Measurements from ENCODE around the gene AKAP1.

AKAP1 gene

DNA sequence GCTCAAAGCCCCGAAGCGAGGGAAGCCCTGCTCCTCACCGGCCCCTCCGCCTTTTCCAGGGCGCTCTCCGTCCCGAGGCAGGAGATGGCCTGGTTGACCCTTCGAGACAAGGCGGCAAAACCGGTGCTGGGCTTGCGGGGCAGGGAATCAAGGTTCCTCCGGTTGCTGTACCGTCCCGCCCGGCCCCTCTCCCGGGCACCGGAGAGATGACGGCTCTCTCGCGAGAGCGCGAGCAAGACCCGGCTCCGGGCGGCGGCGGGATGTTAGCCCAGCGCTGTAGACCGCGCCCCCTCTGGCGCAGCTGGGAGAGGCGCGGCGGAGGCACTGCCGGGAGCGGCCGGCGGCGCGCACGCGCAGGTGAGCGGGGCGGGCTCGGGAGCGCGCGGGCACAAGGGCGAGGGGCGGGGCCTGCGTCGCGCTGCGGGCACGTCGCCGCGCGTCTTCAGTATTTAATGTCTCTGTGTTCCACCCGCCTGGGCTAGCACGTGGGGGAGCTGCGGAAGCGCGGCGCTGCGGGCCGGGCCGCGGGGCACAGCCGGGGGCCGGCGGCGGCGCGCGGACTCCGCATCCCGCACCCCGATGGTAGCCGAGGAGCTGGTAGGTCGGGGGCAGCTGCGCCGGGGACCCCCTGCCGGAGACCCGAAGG is at the start of gene AKAP1:
Gene AKAP1, plus strand, starts transcription at position 445 of the 646 bp plus-strand sequence. CDS start 20,219 bp downstream, outside the sequence.
- peak; percentile 86 to 90 for DNase-seq (ENCODE audit: low read depth in 2 of 2)

DNA sequence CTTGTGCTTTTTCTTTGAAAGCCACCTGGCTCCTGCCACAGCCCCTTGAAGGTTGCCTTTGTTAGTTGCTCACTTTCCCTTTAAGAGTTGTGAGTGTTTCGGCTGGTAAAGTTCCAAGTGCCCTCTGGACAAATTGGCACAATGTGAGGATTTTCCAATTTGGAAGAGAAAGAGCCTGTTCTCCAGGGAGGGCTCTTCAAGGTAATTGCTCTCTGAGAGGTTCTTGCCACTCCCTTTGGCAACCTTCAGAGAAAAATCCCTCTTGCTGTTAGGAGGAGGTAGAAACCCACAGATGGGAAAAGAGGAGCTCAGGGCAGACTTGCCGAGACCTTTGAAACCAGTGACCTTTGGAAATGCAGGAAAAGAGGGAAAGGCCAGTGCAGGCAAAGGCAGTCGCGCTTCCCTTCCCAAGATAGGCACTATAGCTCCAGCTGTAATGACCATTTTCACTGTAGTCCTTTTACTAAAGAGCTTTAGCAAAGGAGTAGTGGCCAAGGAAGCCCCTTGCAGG is 49.0 kb upstream of the AKAP1 start:
- DNase-seq (ENCODE audit: low read depth in 2 of 2), result no peak

DNA sequence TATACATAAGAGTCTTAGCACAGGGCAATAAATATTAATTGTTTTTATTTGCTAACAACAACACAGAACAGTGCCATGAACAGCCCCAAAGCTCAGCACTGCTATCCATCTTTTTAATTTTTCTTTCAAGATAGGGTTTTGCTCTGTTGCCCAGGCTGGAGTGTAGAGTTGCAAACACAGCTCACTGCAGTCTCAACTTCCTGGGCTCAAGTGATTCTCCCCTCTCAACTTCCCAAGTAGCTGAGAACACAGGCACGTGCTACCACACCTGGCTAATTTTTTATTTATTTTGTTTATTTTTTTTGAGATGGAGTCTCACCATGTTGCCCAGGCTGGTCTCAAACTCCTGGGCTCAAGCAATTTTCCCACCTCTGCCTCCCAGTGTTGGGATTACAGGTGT is 47.6 kb upstream of the AKAP1 start:
- DNase-seq (ENCODE audit: low read depth in 2 of 2), result no peak

GRCh38 chr17:57038486-57038885 is 46.6 kb upstream of the AKAP1 start:
- DNase-seq (ENCODE audit: low read depth in 2 of 2), result no peak

DNA sequence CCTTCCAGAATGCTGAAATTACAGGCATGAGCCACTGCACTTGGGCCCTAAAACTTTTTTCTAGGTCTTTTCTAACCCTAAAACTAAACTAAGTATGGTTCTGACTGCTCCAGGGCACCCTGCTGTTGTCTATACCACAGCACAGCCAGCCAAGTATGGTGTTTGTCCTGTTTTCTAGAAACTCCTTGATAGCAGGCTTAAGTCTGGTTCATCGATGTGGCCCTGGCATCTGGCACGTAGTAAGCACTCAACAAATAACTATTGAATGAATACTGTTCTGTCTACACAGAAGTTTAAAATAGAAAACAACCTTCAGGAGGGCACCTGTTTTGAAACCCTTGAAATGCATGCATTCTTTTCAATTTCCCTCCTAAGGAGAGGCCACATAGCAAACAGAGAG is 44.5 kb upstream of the AKAP1 start:
- DNase-seq (ENCODE audit: low read depth in 2 of 2), result no peak

GRCh38 chr17:57043276-57043675 is 41.8 kb upstream of the AKAP1 start:
- DNase-seq (ENCODE audit: low read depth in 2 of 2), result no peak

GRCh38 chr17:57044976-57045867 is 39.8 kb upstream of the AKAP1 start:
- DNase-seq (ENCODE audit: low read depth in 2 of 2), result no peak

- peak in 1 of 2 experiments; percentile 12 for DNase-seq (ENCODE audit: low read depth in 2 of 2)
Observed at GRCh38 chr17:57045868-57046704, 39.0 kb upstream of the AKAP1 start.

- no peak for DNase-seq (ENCODE audit: low read depth in 2 of 2)
Observed at GRCh38 chr17:57046749-57047148, 38.3 kb upstream of the AKAP1 start.

DNA sequence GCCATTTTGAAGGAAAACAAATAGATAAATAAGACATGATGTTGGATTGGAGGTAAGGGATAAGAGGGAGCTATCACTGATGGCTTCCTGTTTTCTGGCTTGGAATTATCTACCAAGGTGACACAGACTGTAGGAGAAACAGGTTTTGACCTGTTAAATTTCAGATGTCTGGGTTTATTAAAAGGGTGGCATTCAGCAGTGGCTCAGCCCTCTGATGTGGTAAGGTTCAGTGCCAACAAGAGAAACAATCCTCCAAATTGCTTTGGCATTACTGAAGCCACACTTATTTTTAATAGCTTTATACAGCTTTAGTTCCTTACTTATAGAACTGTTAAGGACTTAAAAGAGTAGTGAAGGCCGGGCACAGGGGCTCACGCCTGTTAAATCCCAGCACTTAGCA is 37.0 kb upstream of the AKAP1 start:
- no peak for DNase-seq (ENCODE audit: low read depth in 2 of 2)

DNA sequence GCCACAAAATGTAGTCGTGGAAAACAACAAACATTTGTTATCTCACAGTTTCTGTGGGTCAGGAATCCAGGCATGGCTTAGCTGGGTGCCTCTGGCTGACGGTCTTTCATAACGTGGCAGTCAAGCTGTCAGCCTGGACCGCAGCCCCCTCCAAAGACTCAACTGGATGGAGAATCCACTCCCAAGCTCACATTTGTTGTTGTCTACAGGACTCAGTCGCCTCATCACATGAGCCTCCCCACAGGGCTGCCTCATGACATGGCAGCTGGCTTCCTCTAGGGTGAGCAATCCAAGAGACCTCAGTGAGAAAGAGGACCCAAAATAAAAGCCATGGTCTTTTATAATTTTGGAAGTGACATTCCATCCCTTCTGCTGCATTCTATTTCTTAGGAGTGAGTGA is 34.7 kb upstream of the AKAP1 start:
- DNase-seq (ENCODE audit: low read depth in 2 of 2), result no peak

DNA sequence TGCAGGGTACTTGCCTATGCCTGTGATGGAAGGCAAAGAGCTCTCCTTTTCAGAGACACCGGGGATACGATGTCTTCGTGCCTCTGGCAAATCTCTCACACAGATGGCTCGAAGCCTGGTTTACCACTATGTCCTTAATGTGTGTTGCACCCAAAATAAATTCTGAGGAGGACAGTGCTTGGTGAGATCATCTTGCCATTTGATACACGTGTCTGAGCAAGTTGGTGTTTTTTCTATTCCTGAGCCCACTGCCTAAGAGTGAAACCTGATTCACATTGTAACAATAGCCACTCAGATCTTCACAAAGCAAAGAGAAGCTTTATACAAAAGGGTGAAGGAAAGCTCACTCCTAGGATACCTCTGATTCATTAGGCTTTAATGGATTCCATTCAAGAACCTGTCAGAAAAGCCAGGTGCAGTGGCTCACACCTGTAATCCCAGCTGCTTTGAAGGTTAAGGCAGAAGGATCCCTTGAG is 33.1 kb upstream of the AKAP1 start:
- no peak for DNase-seq (ENCODE audit: low read depth in 2 of 2)

GRCh38 chr17:57062865-57063264 is 22.2 kb upstream of the AKAP1 start:
- DNase-seq (ENCODE audit: low read depth in 2 of 2), result no peak

- DNase-seq (ENCODE audit: low read depth in 2 of 2), result no peak
Observed at GRCh38 chr17:57067162-57067561, 17.9 kb upstream of the AKAP1 start.

DNA sequence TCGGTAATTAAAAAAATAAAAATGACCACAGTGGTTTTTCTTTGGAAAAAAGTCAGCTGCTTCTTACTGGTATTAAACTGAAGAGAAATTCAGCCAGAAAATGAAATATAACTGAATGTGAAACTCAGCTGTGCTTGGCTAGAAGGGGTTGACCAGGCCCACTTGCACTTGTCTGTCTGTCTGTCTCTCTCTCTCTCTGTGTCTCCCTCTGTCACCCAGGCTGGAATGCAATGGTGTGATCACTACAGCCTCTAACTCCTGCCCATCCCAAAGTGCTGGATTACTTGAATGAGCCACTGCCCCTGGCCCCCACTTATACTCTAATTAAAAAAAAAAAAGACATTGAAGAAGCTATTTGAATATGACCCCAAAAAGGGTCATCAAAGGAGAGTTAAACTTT is 17.3 kb upstream of the AKAP1 start:
- no peak for DNase-seq (ENCODE audit: low read depth in 2 of 2)

- DNase-seq (ENCODE audit: low read depth in 2 of 2), result no peak
Observed at GRCh38 chr17:57068222-57068658, 16.8 kb upstream of the AKAP1 start.

GRCh38 chr17:57068707-57069106 is 16.3 kb upstream of the AKAP1 start:
- no peak for DNase-seq (ENCODE audit: low read depth in 2 of 2)

- no peak for DNase-seq (ENCODE audit: low read depth in 2 of 2)
Observed at GRCh38 chr17:57071991-57072944, 12.8 kb upstream of the AKAP1 start.

GRCh38 chr17:57073626-57074025 is 11.4 kb upstream of the AKAP1 start:
- no peak for DNase-seq (ENCODE audit: low read depth in 2 of 2)

DNA sequence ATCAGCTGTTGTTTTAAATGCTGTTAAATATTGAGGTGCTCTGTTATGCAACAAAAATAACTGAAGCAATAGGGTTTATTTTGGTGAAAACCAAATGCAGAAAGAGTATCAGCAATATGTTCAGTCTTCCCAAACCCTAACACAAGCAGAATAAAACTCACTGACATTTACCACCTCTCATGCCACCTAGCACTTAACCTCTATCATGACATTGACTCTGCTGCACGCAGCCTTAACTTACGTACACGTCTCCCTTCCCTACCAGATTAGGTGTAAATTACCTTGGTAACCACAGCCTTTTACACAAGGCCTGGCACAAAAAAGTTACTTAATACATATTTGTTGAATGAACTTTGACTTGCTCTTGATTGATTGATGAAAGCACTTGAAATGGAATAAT is 9.9 kb upstream of the AKAP1 start:
- DNase-seq (ENCODE audit: low read depth in 2 of 2), result no peak

- DNase-seq (ENCODE audit: low read depth in 2 of 2), result no peak
Observed at GRCh38 chr17:57075785-57076184, 9.3 kb upstream of the AKAP1 start.
